COLO668 (cell line): Measurements from ENCODE around the gene SIRPB1.
"Not testable (repeated sequence)": the region's sequence is repeated elsewhere in the genome, so short reads cannot be mapped to it uniquely, and the experiment has no call there.

ENCODE experiments used
- DNase-seq: peaks from one replicate; lab custom pipeline; 2025; ENCODE audit not compliant: unreplicated experiment; lab: John Stamatoyannopoulos, UW

SIRPB1 gene

DNA sequence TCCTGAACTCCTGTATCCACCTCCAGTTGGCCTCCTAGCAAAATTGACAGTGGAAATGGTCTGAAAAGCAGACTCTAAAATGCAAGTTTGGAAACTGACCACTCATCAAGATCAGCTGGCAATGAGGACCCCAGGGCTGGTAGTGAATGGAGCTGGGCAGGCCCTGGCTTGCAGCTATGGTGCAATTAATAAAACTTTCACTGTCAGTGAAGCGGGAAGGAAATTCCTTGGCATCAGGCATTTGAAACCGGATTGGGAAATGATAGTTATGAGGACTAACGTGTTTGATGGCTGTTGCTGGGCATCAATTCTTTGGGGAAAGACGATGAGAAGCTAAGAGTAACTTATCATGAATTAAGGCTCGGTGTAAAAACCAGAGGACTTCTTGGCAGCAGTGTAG, 19.1 kb downstream of the SIRPB1 start:
- DNase-seq, result no peak

GRCh38 chr20:1595333-1595732, 24.5 kb downstream of the SIRPB1 start:
- DNase-seq, result no peak

GRCh38 chr20:1588533-1589460, 31.0 kb downstream of the SIRPB1 start:
- DNase-seq, result no peak

DNA sequence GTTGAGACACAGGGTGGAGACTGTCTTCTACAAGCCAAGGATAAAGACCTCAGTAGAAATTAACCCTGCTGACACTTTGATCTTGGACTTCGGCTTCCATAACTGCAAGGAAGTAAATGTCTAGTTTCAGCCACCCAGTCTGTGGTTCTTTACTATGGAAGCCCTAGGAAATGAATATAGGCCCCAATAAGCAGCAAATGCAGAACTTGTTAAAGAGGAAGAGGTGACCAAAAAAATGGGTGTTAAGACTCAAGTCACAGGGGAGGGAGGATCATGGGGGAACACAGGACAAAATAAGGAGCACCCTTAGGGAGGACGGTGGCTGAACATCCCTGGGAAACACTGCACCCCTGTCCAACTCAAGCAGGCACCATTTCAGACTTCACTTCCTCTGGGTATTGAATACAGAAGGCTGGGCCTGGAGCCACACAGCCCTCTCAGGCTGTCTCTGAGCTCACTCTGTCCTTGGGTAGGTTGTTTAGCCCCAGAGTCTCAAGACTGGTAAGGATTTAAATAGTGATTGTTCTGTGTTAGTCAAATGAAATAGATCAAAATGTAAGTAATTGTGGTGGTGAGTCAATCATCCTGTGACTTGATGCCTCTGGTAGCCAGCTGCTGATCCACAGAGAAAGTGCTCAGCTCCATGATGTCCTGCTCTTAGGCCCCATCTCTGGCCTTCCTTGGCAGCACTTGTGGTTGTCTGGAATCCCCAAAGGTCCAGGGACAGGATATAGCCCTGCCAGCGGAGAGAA, 31.9 kb downstream of the SIRPB1 start:
- DNase-seq, result no peak

DNA sequence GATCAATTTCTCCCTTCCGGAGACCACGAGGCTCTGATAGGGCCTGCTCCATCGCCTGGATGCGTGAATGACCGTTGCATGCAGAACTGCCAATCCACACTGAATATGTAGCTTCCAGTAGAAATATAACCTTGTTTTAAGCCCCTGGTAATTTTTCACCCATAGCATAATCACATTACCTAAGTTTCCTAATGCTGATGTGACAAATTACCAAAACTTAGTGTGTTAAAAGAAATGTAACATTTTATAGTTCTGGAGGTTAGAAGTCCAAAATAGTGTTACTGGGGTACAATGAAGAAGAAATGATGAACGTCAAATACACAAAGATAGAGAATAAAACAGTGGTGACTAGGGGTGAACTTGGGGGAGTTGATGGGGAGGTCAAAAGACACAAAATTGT, 40.3 kb downstream of the SIRPB1 start:
- DNase-seq, result no peak

DNA sequence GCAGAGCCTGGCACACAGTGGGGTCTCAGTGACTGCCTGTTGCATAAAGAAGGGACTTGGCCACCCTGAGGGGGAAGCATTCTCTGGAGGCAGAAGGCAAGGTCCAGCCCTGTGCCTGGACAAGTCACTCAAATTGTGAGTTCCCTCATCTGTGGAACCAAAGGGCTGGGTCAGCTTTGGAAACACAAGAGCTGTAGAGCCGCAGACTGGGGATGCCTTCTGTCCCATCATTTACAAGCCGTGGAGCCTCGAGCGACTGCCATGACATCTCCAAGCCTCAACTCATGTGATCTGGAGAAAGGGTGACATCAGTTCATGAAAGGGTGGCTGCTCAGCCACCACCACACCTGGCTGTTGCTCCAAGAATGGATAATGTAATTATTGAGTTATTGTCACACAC, 41.9 kb downstream of the SIRPB1 start:
- no peak for DNase-seq

DNA sequence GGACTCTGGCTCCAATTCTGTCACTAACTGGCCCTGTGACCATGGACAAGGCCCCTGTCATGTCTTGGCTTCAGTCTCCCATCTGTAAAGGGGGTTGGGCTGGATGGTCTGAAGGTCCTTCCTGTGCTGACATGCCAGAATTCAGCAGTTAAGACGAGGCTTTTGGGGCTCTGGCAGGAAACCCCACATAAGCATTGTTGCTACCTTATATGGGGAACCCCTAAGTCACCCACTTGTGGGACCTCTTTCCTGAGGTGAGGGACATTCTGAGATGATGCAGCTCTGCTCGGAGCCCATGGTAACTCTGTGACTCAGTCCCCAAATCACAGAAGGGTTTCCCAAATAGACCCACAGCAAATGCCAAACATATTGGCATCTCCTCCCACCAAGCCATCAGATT, 42.5 kb downstream of the SIRPB1 start:
- DNase-seq, result not testable (repeated sequence)

DNA sequence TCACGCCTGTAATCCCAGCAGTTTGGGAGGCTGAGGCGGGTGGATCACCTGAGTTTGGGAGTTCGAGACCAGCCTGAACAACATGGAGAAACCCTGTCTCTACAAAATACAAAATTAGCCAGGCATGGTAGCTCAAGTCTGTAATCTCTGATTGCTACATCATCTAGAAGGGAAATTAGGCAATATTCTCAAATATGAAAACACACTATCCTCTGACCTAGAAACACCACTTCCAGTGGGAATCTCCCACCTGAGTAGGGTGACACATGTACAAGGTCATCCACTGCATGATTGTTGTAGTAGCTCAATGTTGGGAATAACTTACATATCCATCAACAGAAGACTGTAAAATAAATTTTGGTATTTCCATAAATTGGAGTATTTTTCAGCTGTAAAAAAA, 43.2 kb downstream of the SIRPB1 start:
- DNase-seq, result no peak

DNA sequence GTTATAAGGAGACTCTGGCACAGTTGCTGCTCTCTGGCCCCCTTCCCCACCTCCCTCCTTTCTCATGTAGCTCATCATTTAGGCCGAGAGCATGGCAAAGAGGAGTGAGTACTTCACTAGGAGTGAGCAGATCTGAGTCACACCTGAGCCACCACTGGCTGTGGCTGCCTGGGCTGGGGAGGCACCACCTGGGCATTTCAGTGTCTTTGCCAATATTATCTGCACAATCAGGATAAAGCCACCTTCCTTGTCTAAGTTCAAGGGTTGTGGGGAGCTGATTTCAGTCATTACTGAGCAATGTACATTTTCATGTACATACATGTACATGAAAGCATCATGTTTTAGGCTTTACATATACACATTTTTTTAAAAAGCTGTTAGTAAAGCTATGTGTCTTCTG, 43.8 kb downstream of the SIRPB1 start:
- not testable (repeated sequence) for DNase-seq

DNA sequence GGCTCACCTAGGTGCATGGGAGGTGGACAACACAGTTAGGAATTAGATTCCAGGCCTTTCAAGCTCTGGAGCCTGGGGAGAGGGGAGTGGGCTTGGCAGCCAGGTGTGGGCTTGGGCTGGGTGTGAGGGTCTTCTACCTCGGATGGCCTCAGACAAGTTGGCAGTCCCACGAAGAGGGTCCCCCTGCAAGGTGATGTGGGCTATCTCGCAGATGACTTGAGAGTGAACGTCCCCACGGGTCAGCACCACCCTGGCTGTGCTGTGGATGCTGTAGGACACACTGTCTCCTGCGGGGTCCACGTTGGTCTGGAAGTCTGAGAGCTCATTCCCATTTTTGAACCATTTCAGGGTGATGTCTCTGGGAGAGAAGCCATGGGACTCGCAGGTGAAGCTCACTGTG, 48.2 kb downstream of the SIRPB1 start:
- not testable (repeated sequence) for DNase-seq
